Measurements from ENCODE around the gene UGGT1. TPM values are rescaled to one million over a fixed set of nuclear protein-coding genes. Genes with fewer than 3 reads are reported as not detected.

The UGGT1 gene
- total and polyA plus RNA-seq, 2 donors (not counting 3 experiments of a cell fraction or from before 2014, with no cell fraction given), result 27.6 to 83.2 TPM

DNA sequence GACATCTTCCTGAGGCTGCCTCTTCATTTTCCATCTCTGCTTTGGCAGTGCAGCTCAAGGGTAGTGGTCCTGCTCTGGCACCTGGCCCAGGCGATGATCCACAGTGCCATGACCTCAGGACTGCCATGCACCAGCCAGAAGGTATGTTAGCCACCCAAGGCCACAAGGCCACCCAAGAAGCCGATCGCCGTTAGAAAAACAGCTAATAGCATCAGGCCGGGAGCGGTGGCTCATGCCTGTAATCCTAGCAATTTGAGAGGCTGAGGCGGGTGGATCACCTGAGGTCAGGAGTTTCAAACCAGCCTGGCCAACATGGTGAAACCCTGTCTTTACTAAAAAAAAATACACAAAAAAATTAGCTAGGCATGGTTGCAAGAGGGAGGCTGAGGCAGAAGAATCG, 28.4 kb upstream of the UGGT1 start:
- Histone ChIP-seq H2AFZ (ENCODE audit: low read depth, low read length) (no peak overlapping the region), H3K27ac (ENCODE audit: insufficient read depth, low read depth, low read length) (no peak overlapping the region), H3K9ac (replicated peaks; ENCODE audit: extremely low read depth, insufficient read depth, low read length) (no peak overlapping the region), H3K4me1 (ENCODE audit: control insufficient read depth, extremely low read depth, insufficient read depth, low read length) (no peaks in the 10 kb centered on the region), H3K36me3 (ENCODE audit: control insufficient read depth in 2 of 2, extremely low read depth in 1 of 2, insufficient read depth in 2 of 2, low read length in 2 of 2) (no peaks in the 10 kb centered on the region), H3K9me3 (replicated peaks; ENCODE audit: control insufficient read depth, insufficient read depth, low read length) (no peaks in the 10 kb centered on the region), H3K79me2 (ENCODE audit: control insufficient read depth, insufficient read depth, low read length) (no peaks in the 10 kb centered on the region), H4K20me1 (replicated peaks; ENCODE audit: control insufficient read depth, extremely low read depth, insufficient read depth, low read length) (no peaks in the 10 kb centered on the region), H3K4me2 (ENCODE audit: insufficient read depth, low read length) (no peak overlapping the region), H3K27me3 (ENCODE audit: control insufficient read depth in 2 of 2, insufficient read depth in 2 of 2, low read length in 2 of 2) (peaks cover 0 to 2% of the 10 kb centered on the region in 2 experiments), H3K4me3 (replicated peaks in 1 of 3; ENCODE audit: insufficient read depth in 1 of 3, low read depth in 1 of 3, low read length in 3 of 3) (no peak overlapping the region), H3K9me1 (replicated peaks; ENCODE audit: control insufficient read depth, extremely low read depth, insufficient read depth, low read length) (no peaks in the 10 kb centered on the region)
- FAIRE-seq, result no peak
- dilution Hi-C loops (cut with MboI; ENCODE audit: extremely low pct_ligation_motif_present, low sequenced_read_pairs) (no loop called here), intact Hi-C loops (cut with micrococcal nuclease) (loop anchor here (5.0 to 10.0 kb wide), 3 partner anchors 262 to 1785 kb away; no protein-coding TSS in a partner anchor)
- POLR2A ChIA-PET, result no interaction called here
- no peak for TF ChIP-seq POLR2A (IDR thresholded peaks at IDR 0.05; ENCODE audit: low read depth, low read length)
- DNase-seq (ENCODE audit: low read depth, low spot score), result no peak
- CTCF ChIA-PET, result interaction anchor here (1.0 to 3.2 kb wide), 7 partner anchors 10 to 1861 kb away, joined by 3 to 39 read pairs (median 11); partner anchors contain the start of gene UGGT1
- BruUV-seq (replicated peaks), result no TSS peak

DNA sequence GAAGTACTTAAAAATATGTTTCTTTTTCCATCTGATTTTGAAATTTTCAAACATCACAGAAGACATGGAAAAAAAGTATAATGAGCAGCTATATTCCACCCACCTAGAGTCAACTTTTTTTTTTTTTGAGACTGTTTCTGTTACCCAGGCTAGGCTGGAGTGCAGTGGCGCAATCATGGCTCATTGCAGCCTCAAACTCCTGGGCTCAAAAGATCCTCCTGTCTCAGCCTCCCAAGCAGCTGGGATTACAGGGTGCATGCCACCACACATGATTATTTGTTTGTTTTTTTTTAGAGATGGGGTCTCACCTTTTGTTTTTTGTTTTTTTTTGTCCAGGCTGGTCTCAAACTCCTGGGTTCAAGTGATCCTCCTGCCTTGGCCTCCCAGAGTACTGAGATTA, 26.6 kb upstream of the UGGT1 start:
- H4K20me1 ChIP-seq (replicated peaks; ENCODE audit: control insufficient read depth, extremely low read depth, insufficient read depth, low read length), result no peaks in the 10 kb centered on the region
- no peak overlapping the region for H3K4me3 ChIP-seq (replicated peaks in 1 of 3; ENCODE audit: insufficient read depth in 1 of 3, low read depth in 1 of 3, low read length in 3 of 3)
- H3K27ac ChIP-seq (ENCODE audit: insufficient read depth, low read depth, low read length), result no peak overlapping the region
- FAIRE-seq (no peak), DNase-seq (ENCODE audit: low read depth, low spot score) (no peak)
- no TSS peak for BruUV-seq (replicated peaks)
- H3K79me2 ChIP-seq (ENCODE audit: control insufficient read depth, insufficient read depth, low read length), result no peaks in the 10 kb centered on the region
- H3K36me3 ChIP-seq (ENCODE audit: control insufficient read depth in 2 of 2, extremely low read depth in 1 of 2, insufficient read depth in 2 of 2, low read length in 2 of 2), result no peaks in the 10 kb centered on the region
- H3K9me1 ChIP-seq (replicated peaks; ENCODE audit: control insufficient read depth, extremely low read depth, insufficient read depth, low read length), result no peaks in the 10 kb centered on the region
- no peaks in the 10 kb centered on the region for H3K9me3 ChIP-seq (replicated peaks; ENCODE audit: control insufficient read depth, insufficient read depth, low read length)
- H3K4me2 ChIP-seq (ENCODE audit: insufficient read depth, low read length), result no peak overlapping the region
- TF ChIP-seq FOS (IDR thresholded peaks at IDR 0.05; ENCODE audit: borderline replicate concordance, insufficient read depth, low read length) (no peak), POLR2A (IDR thresholded peaks at IDR 0.05; ENCODE audit: low read depth, low read length) (no peak), GATA2 (IDR thresholded peaks at IDR 0.05; ENCODE audit: insufficient read depth, insufficient read length, low read depth, low read length) (no peak)
- TF ChIP-seq, protein P1, sequence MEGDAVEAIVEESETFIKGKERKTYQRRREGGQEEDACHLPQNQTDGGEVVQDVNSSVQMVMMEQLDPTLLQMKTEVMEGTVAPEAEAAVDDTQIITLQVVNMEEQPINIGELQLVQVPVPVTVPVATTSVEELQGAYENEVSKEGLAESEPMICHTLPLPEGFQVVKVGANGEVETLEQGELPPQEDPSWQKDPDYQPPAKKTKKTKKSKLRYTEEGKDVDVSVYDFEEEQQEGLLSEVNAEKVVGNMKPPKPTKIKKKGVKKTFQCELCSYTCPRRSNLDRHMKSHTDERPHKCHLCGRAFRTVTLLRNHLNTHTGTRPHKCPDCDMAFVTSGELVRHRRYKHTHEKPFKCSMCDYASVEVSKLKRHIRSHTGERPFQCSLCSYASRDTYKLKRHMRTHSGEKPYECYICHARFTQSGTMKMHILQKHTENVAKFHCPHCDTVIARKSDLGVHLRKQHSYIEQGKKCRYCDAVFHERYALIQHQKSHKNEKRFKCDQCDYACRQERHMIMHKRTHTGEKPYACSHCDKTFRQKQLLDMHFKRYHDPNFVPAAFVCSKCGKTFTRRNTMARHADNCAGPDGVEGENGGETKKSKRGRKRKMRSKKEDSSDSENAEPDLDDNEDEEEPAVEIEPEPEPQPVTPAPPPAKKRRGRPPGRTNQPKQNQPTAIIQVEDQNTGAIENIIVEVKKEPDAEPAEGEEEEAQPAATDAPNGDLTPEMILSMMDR (IDR thresholded peaks at IDR 0.05; ENCODE audit: extremely low read depth in 1 of 2, insufficient read depth in 1 of 2, low read depth in 1 of 2, low read length in 2 of 2), result no peak
- CTCF ChIA-PET, result interaction anchor here (1.0 to 3.2 kb wide), 15 partner anchors 19 to 1859 kb away, joined by 3 to 39 read pairs (median 6); partner anchors contain the start of genes SAP130 and UGGT1
- POLR2A ChIA-PET, result no interaction called here
- dilution Hi-C loops (cut with MboI; ENCODE audit: extremely low pct_ligation_motif_present, low sequenced_read_pairs), result no loop called here
- intact Hi-C loops (cut with micrococcal nuclease), result loop anchor here (5.0 to 10.0 kb wide), 3 partner anchors 260 to 1783 kb away; no protein-coding TSS in a partner anchor
- H2AFZ ChIP-seq (ENCODE audit: low read depth, low read length), result no peak overlapping the region
- H3K9ac ChIP-seq (replicated peaks; ENCODE audit: extremely low read depth, insufficient read depth, low read length), result no peak overlapping the region
- H3K4me1 ChIP-seq (ENCODE audit: control insufficient read depth, extremely low read depth, insufficient read depth, low read length), result no peaks in the 10 kb centered on the region
- no peaks in the 10 kb centered on the region for H3K27me3 ChIP-seq (ENCODE audit: control insufficient read depth in 2 of 2, insufficient read depth in 2 of 2, low read length in 2 of 2)

Measured in endothelial cell of umbilical vein (primary cell).